Astrocyte (in vitro differentiated cells and primary cell): ENCODE data around the gene SPON2. TPM values are rescaled to one million over a fixed set of nuclear protein-coding genes. Genes with fewer than 3 reads are reported as not detected.

ENCODE experiments used
- DNase-seq: peaks from one replicate; pipeline ENCODE4 v3.0.0-alpha.2; 2010; ENCODE audit warnings: low read depth
- FAIRE-seq: peaks from 2 replicates; lab custom pipeline; 2011; peaks lifted over from hg19 to GRCh38; lab: Jason Lieb, UNC
- H2AFZ ChIP-seq: 2 replicates; pipeline ENCODE4 v1.6.0; 2012; ENCODE audit warnings: low read depth, low read length, inconsistent platforms
- H3K27ac ChIP-seq: 2 replicates; pipeline ENCODE4 v1.5.1; 2011; ENCODE audit warnings: low read depth, low read length, inconsistent platforms
- H3K27me3 ChIP-seq: 2 replicates; pipeline ENCODE4 v1.6.0; 2011; ENCODE audit warnings: low read length, inconsistent platforms; ENCODE audit not compliant: insufficient read depth
- H3K36me3 ChIP-seq: 2 replicates; pipeline ENCODE4 v1.5.1; 2011; ENCODE audit warnings: low read length, inconsistent platforms; ENCODE audit not compliant: insufficient read depth
- H3K4me1 ChIP-seq: 2 replicates; pipeline ENCODE4 v1.5.1; 2011; ENCODE audit warnings: low read length, inconsistent platforms; ENCODE audit not compliant: insufficient read depth
- H3K4me2 ChIP-seq: 2 replicates; pipeline ENCODE4 v1.6.0; 2012; ENCODE audit warnings: low read length, inconsistent platforms
- H3K4me3 ChIP-seq: 2 replicates; pipeline ENCODE4 v1.5.1; 2011; ENCODE audit warnings: low read depth, mild to moderate bottlenecking, low read length, inconsistent platforms; ENCODE audit not compliant: insufficient read depth
- H3K79me2 ChIP-seq: 2 replicates; pipeline ENCODE4 v1.6.0; 2012; ENCODE audit warnings: mild to moderate bottlenecking, low read length, inconsistent platforms; ENCODE audit not compliant: insufficient read depth
- H3K9ac ChIP-seq: 2 replicates; pipeline ENCODE4 v1.6.0; 2012; ENCODE audit warnings: mild to moderate bottlenecking, low read length, inconsistent platforms
- H3K9me3 ChIP-seq: 2 replicates; pipeline ENCODE4 v1.5.1; 2012; ENCODE audit warnings: low read depth, mild to moderate bottlenecking, low read length, inconsistent platforms; ENCODE audit not compliant: insufficient read depth
- H4K20me1 ChIP-seq: 2 replicates; pipeline ENCODE4 v1.6.0; 2012; ENCODE audit warnings: low read length, inconsistent platforms; ENCODE audit not compliant: insufficient read depth
- H3K27ac Mint-ChIP-seq: one replicate; pipeline ENCODE4 v1.8.0; 2021; ENCODE audit warnings: mild to moderate bottlenecking, mixed read lengths; ENCODE audit not compliant: unreplicated experiment
- H3K27me3 Mint-ChIP-seq: one replicate; pipeline ENCODE4 v1.8.0; 2021; ENCODE audit warnings: low read depth, mixed read lengths; ENCODE audit not compliant: unreplicated experiment
- H3K36me3 Mint-ChIP-seq: one replicate; pipeline ENCODE4 v1.8.0; 2021; ENCODE audit warnings: low read depth, mixed read lengths; ENCODE audit not compliant: unreplicated experiment
- H3K4me1 Mint-ChIP-seq: one replicate; pipeline ENCODE4 v1.8.0; 2021; ENCODE audit warnings: low read depth, mixed read lengths; ENCODE audit not compliant: unreplicated experiment
- H3K4me3 Mint-ChIP-seq: one replicate; pipeline ENCODE4 v1.8.0; 2021; ENCODE audit warnings: mild to moderate bottlenecking, moderate library complexity, mixed read lengths; ENCODE audit not compliant: unreplicated experiment
- H3K9me3 Mint-ChIP-seq: one replicate; pipeline ENCODE4 v1.8.0; 2021; ENCODE audit warnings: mild to moderate bottlenecking, mixed read lengths; ENCODE audit not compliant: unreplicated experiment
- EZH2 ChIP-seq: IDR thresholded peaks from 2 replicates; pipeline ENCODE4 v1.6.1; 2012; ENCODE audit warnings: mild to moderate bottlenecking, low read length, inconsistent platforms; ENCODE audit not compliant: insufficient read depth
- total RNA-seq: library from RNA; stranded (reverse); gene quantifications from 2 replicates; pipeline ENCODE4 v1.2.1, GENCODE V29; 2021
- TF ChIP-seq, protein P1 (sequence below): IDR thresholded peaks from 2 replicates; pipeline ENCODE4 v1.5.1; 2011; ENCODE audit warnings: low read depth, mild to moderate bottlenecking, inconsistent platforms, low read length, moderate library complexity; ENCODE audit not compliant: insufficient read depth

The SPON2 gene
- total RNA-seq, 1 donor from 2014 or later: 47.8 TPM

DNA sequence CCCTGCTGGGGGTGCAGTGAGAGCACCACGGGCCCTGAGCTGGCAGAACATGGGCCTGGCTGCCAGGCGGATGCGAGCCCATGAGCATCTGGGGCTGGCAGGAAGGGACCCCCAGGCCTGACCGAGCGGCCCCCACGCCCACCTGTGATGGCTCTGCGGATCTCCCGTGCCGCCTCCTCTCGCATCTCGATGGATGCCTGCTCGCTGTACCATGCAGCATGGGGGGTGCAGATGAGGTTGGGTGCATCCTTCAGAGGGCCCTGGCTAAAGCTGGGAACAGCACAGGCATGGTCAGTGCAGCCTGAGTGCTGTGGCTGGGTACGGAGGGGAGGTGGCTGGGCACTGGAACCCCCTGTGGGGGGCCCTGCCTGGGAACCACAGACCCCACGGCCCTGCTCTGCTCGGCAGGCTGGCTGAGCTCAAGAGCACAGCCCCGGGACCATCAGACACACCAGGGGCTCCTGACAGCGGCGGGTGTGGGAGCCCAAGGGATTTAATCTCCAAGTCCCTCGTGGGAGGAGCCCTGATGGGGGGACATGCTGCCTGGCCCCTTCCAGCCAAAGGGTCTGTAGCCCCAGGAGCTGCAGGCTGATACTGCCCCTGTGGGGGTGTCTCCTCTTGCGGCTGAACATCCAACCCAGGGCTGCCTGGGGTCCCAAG, 41.1 kb upstream of the SPON2 start:
- Histone ChIP-seq H2AFZ (no peak overlapping the region), H3K4me2 (no peak overlapping the region), H3K9ac (no peak overlapping the region), H3K4me1 (peaks cover 16% of the 10 kb centered on the region), H3K4me3 (no peak overlapping the region), H4K20me1 (peaks cover 23% of the 10 kb centered on the region), H3K27ac (no peak overlapping the region), H3K27me3 (no peaks in the 10 kb centered on the region), H3K9me3 (no peaks in the 10 kb centered on the region), H3K36me3 (peaks cover 3% of the 10 kb centered on the region), H3K79me2 (no peaks in the 10 kb centered on the region)
- Mint-ChIP-seq H3K27me3 (no peaks in the 10 kb centered on the region), H3K4me1 (peaks cover 2% of the 10 kb centered on the region), H3K9me3 (no peaks in the 10 kb centered on the region), H3K36me3 (peaks cover under 1% of the 10 kb centered on the region), H3K4me3 (no peak overlapping the region), H3K27ac (no peak overlapping the region)
- no peak for TF ChIP-seq EZH2
- TF ChIP-seq, protein P1, sequence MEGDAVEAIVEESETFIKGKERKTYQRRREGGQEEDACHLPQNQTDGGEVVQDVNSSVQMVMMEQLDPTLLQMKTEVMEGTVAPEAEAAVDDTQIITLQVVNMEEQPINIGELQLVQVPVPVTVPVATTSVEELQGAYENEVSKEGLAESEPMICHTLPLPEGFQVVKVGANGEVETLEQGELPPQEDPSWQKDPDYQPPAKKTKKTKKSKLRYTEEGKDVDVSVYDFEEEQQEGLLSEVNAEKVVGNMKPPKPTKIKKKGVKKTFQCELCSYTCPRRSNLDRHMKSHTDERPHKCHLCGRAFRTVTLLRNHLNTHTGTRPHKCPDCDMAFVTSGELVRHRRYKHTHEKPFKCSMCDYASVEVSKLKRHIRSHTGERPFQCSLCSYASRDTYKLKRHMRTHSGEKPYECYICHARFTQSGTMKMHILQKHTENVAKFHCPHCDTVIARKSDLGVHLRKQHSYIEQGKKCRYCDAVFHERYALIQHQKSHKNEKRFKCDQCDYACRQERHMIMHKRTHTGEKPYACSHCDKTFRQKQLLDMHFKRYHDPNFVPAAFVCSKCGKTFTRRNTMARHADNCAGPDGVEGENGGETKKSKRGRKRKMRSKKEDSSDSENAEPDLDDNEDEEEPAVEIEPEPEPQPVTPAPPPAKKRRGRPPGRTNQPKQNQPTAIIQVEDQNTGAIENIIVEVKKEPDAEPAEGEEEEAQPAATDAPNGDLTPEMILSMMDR: no peak
- no peak for FAIRE-seq
- no peak for DNase-seq

DNA sequence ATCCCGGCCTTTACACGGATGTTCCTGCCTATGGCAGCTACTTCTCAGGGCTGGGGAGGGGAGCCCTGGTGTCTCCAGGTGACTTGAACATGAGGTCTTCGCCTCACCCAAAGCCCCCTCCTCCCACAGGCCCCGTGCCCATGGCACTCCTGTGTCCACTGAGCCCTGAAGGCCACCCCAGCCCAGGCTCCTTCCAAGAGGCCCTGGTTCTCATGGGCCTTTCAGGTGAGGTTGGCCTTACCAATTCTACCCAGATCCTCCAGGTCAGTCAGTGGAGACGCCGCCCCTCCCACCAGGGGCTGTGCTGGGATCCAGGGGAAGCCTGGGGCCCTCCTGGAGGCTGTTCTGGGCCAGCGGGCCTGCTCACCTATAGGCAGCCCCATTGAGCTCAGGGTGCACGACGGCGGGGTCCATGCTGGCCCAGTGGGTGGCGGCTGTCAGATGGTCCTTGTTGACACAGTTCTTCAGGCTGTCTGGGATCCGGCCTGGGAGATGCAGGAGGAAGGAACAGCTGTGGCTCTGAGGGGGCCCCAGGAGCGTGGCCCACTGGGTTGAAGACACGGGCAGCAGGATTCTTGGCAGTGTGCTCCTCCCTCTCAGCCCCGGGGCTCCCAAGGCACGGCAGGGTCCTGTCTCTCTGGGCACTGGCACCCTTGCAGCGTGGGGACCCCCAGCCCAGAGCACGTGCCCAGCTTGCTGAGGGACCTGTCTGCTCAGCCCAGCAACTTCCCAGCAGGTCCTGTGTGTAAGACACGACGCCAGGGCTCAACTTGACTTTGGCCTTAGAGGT, 40.4 kb upstream of the SPON2 start:
- Histone ChIP-seq H3K9ac (no peak overlapping the region), H3K79me2 (no peaks in the 10 kb centered on the region), H3K27me3 (no peaks in the 10 kb centered on the region), H4K20me1 (peaks cover 21% of the 10 kb centered on the region), H3K4me3 (no peak overlapping the region), H3K4me2 (no peak overlapping the region), H3K9me3 (no peaks in the 10 kb centered on the region), H3K4me1 (peaks cover 17% of the 10 kb centered on the region), H3K36me3 (peaks cover 3% of the 10 kb centered on the region), H2AFZ (no peak overlapping the region), H3K27ac (no peak overlapping the region)
- Mint-ChIP-seq H3K27me3 (no peaks in the 10 kb centered on the region), H3K4me1 (peaks cover 2% of the 10 kb centered on the region), H3K36me3 (no peaks in the 10 kb centered on the region), H3K4me3 (no peak overlapping the region), H3K27ac (no peak overlapping the region), H3K9me3 (no peaks in the 10 kb centered on the region)
- DNase-seq (no peak), FAIRE-seq (no peak)
- TF ChIP-seq, protein P1: no peak
